22Rv1 (cell line): ENCODE measurements around the gene KRT81.

Experiments
- ZFX ChIP-seq: fragments of 450-650 bp; IDR thresholded peaks from 2 replicates; pipeline ENCODE4 v1.6.1; 2017; ENCODE audit warnings: antibody characterized with exemption, borderline replicate concordance
- TF ChIP-seq, protein P1 (sequence below): fragments of 450-650 bp; IDR thresholded peaks from 2 replicates; pipeline ENCODE4 v1.5.1; 2017; ENCODE audit warnings: mild to moderate bottlenecking

GRCh38 chr12:52327052-52327829 is 35.9 kb upstream of the KRT81 start:
- TF ChIP-seq, protein P1, sequence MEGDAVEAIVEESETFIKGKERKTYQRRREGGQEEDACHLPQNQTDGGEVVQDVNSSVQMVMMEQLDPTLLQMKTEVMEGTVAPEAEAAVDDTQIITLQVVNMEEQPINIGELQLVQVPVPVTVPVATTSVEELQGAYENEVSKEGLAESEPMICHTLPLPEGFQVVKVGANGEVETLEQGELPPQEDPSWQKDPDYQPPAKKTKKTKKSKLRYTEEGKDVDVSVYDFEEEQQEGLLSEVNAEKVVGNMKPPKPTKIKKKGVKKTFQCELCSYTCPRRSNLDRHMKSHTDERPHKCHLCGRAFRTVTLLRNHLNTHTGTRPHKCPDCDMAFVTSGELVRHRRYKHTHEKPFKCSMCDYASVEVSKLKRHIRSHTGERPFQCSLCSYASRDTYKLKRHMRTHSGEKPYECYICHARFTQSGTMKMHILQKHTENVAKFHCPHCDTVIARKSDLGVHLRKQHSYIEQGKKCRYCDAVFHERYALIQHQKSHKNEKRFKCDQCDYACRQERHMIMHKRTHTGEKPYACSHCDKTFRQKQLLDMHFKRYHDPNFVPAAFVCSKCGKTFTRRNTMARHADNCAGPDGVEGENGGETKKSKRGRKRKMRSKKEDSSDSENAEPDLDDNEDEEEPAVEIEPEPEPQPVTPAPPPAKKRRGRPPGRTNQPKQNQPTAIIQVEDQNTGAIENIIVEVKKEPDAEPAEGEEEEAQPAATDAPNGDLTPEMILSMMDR: peak; percentile 100
- TF ChIP-seq ZFX: no peak
